GM15510 (cell line): ENCODE measurements around the gene DDX20.

Experiments
- POLR2A ChIP-seq: IDR thresholded peaks from 3 replicates; pipeline ENCODE4 v1.6.1; 2011; ENCODE audit warnings: borderline replicate concordance; ENCODE audit not compliant: insufficient read length; ENCODE audit errors: extremely low read depth

Gene DDX20

GRCh38 chr1:111755331-111756123, at the start of gene DDX20:
Gene DDX20 (plus strand): TSS chr1:111755901. CDS start chr1:111755925, 24 bp downstream.
- TF ChIP-seq POLR2A, result peak; percentile 82

GRCh38 chr1:111706921-111707320, 48.8 kb upstream of the DDX20 start:
- TF ChIP-seq POLR2A, result no peak

GRCh38 chr1:111707906-111708305, 47.8 kb upstream of the DDX20 start:
- no peak for TF ChIP-seq POLR2A

- no peak for TF ChIP-seq POLR2A
These were observed 45.7 kb upstream of the DDX20 start for GRCh38 chr1:111709986-111710385.

GRCh38 chr1:111716333-111716732, 39.4 kb upstream of the DDX20 start:
- no peak for TF ChIP-seq POLR2A

GRCh38 chr1:111717450-111717849, 38.3 kb upstream of the DDX20 start:
- TF ChIP-seq POLR2A, result no peak

GRCh38 chr1:111719135-111719534, 36.6 kb upstream of the DDX20 start:
- no peak for TF ChIP-seq POLR2A

- no peak for TF ChIP-seq POLR2A
These were observed 36.0 kb upstream of the DDX20 start for GRCh38 chr1:111719674-111720132.

GRCh38 chr1:111720274-111720976, 35.3 kb upstream of the DDX20 start:
- TF ChIP-seq POLR2A, result no peak

- no peak for TF ChIP-seq POLR2A
These were observed 34.5 kb upstream of the DDX20 start for GRCh38 chr1:111720977-111721786.

GRCh38 chr1:111723091-111723806, 32.5 kb upstream of the DDX20 start:
- TF ChIP-seq POLR2A, result no peak

- TF ChIP-seq POLR2A, result no peak
These were observed 31.8 kb upstream of the DDX20 start for GRCh38 chr1:111723871-111724270.

- no peak for TF ChIP-seq POLR2A
These were observed 30.5 kb upstream of the DDX20 start for GRCh38 chr1:111725192-111725591.

GRCh38 chr1:111727056-111727455, 28.6 kb upstream of the DDX20 start:
- TF ChIP-seq POLR2A, result no peak
